Heart left ventricle (tissue), 13 donors: Measurements from ENCODE around the gene MARCHF10.
"Not testable (repeated sequence)": the region's sequence is repeated elsewhere in the genome, so short reads cannot be mapped to it uniquely, and the experiment has no call there.

Experiments
- CTCF ChIP-seq, 12 donors: fragments of 200-600 bp; sonication (generic) in 4 of 12; IDR thresholded peaks; one replicate each; pipeline versions ENCODE4 v1.5.0 to v1.8.0; 2018 to 2022; ENCODE audit warnings: antibody characterized with exemption in 12 of 12, mild to moderate bottlenecking in 5 of 12
- POLR2A ChIP-seq, 2 donors: fragments of 450-650 bp; IDR thresholded peaks; one replicate each; pipeline ENCODE4 v1.6.1; 2017; ENCODE audit warnings: antibody characterized with exemption in 2 of 2, mild to moderate bottlenecking in 2 of 2, moderate library complexity in 2 of 2
- donor health status: ischemic (EF 13 %, LVEDD 7.1; RV severe dilation, severe dysfunction).
- donor health status: DM: no; HTN: yes; CAD: no.
- donor health status: DM: no; HTN: no; CAD: no.
- donor health status: ischemic (EF 25% LVEDD 6.9; RV normal size, moderate dysfunction).
- donor health status: ischemic (EF 25% LVEDD 5.7; RV mildly dilated, moderate dysfunction).
- donor health status: ischemic (EF 35%, LVEDD 5.7; RV mildly dilated, moderate dysfunction).
- donor health status: nonischemic (EF 11% LVEDD 7.7; RV severe dilation, severe dysfunction).
- donor health status: DM: yes; HTN: yes; CAD: no.
- donor health status: PGD.
- donor health status: ischemic (EF 29% LVEDD 5.4; RV normal size, mild dysfunction).
- donor health status: nonischemic (EF 23%, LVEDD 6.1; RV moderate dilation, normal function).

DNA sequence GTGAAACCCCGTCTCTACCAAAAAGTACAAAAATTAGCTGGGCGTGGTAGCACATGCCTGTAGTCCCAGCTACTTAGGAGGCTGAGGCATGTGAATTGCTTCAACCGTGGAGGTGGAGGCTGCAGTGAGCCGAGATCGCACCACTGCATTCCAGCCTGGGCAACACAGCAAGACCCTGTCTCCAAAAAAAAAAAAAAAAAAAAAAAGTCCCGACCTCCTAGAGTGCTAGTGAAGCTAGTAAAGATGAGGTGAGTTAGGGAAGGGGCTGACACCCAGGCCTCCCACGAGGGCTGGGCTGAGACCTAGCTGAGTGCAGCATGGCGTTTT, 116.6 kb downstream of the MARCHF10 start:
- not testable (repeated sequence) for TF ChIP-seq CTCF, POLR2A (IDR thresholded peaks at IDR 0.05)
